GM12892 (cell line): ENCODE results near the gene RPS27.

ENCODE experiments used
- POLR2A ChIP-seq: IDR thresholded peaks from 2 replicates; pipeline ENCODE4 v1.6.1; 2011; ENCODE audit warnings: low read depth, low read length, control low read depth
- POLR2AphosphoS5 ChIP-seq: IDR thresholded peaks from 2 replicates; pipeline ENCODE4 v1.6.1; 2011; ENCODE audit warnings: low read depth, low read length, control low read depth
- TAF1 ChIP-seq: IDR thresholded peaks from 2 replicates; pipeline ENCODE4 v1.6.1; 2011; ENCODE audit warnings: low read depth, mild to moderate bottlenecking, control low read depth, low read length, borderline replicate concordance

DNA sequence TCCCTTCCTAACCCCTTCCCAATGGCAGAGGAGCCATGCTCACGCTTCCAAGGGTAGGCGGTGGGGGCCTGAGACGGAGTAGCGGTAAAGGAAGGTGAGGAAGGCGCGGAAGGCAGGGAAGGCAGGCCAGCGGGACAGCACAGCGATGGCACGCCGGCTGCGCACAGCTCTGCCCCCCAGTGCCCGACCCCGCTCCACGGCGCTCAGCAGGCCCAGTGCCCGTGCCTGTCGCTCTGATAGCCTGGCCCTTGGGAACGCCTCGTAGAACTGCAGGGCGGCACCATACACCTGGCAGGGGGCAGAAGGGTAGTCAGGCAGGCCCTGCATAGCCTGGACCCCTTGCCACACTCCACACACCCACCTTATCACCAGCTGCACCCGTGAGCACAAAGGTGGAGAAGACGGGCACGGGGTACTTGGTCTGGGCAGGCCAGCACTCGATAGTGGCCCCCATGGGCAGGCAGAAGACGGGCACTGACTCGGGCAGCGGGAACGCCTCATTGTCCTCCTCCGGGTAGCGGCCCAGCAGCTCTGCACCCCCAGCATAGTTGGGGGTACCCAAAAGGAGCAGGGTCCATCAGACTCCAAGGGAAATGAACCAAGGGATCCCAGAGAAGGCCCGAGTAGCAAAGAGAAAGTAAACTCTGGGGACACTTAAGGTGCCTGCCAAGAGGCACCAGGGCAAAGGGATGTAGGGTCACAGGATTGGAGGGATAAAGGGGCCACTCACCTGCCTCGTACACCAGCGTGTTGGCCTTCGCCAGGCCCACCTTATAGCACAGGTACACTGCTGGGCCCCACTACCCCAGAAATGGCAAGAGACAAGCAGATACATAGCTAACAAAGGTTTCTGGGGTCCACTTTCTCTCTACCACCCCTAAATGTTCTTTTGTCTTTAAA is 48.5 kb upstream of the RPS27 start:
- no peak for TF ChIP-seq POLR2AphosphoS5
- TF ChIP-seq TAF1: no peak
- TF ChIP-seq POLR2A: no peak; the same call in 1 of the 2 replicates
